Activated CD8-positive, alpha-beta T cell treated with anti-CD3 and anti-CD28 coated beads for 36 hours (primary cell): ENCODE results near the gene PRMT7. TPM values are rescaled to one million over a fixed set of nuclear protein-coding genes. Genes with fewer than 3 reads are reported as not detected.

Experiments
- ATAC-seq: fragments of 200-7000 bp; cut with Tn5 transposase; one replicate; pipeline ENCODE4 v1.10.0; 2021; ENCODE audit warnings: mild to moderate bottlenecking, moderate library complexity
- CTCF ChIA-PET: fragments of 350-600 bp; sonication (Branson Sonifier 250); formaldehyde crosslinking; loops from one replicate; lab custom pipeline; 2021; ENCODE audit warnings: antibody characterized with exemption; lab: Charles Lee
- POLR2A ChIA-PET: fragments of 350-600 bp; sonication (Branson Sonifier 250); formaldehyde crosslinking; loops from one replicate; lab custom pipeline; 2021; ENCODE audit warnings: antibody characterized with exemption; lab: Charles Lee
- DNase-seq: peaks from one replicate; pipeline ENCODE4 v3.0.0-alpha.2; 2020
- H3K27ac Mint-ChIP-seq: one replicate; pipeline ENCODE4 v1.8.0; 2021; ENCODE audit warnings: mild to moderate bottlenecking, mixed read lengths
- H3K27me3 Mint-ChIP-seq: one replicate; pipeline ENCODE4 v1.8.0; 2021; ENCODE audit warnings: mixed read lengths
- H3K36me3 Mint-ChIP-seq: one replicate; pipeline ENCODE4 v1.8.0; 2021; ENCODE audit warnings: low read depth, mixed read lengths
- H3K4me1 Mint-ChIP-seq: one replicate; pipeline ENCODE4 v1.8.0; 2021; ENCODE audit warnings: low read depth, mixed read lengths
- H3K4me3 Mint-ChIP-seq: one replicate; pipeline ENCODE4 v1.8.0; 2021; ENCODE audit warnings: mild to moderate bottlenecking, moderate library complexity, mixed read lengths
- H3K9me3 Mint-ChIP-seq: one replicate; pipeline ENCODE4 v1.8.0; 2021; ENCODE audit warnings: mixed read lengths
- CTCF ChIP-seq: fragments of 200-600 bp; IDR thresholded peaks from one replicate; pipeline ENCODE4 v1.8.0; 2022; ENCODE audit warnings: antibody characterized with exemption, mild to moderate bottlenecking
- intact Hi-C: fragments of 100-400 bp; cut with micrococcal nuclease; formaldehyde crosslinking; loops from one replicate; pipeline ENCODE4 v1.10.0; 2022
- total RNA-seq, 2 experiments: library from RNA; stranded (reverse); gene quantifications; one replicate each; pipeline ENCODE4 v1.2.3, GENCODE V29; 2021

Gene PRMT7
- total RNA-seq, 2 experiments from 2014 or later: 67.4 to 78.4 TPM

- ChIA-PET CTCF (interaction anchor here (0.6 to 2.0 kb wide), 11 partner anchors 11 to 130 kb away, joined by 3 to 19 read pairs (median 4); no protein-coding TSS in a partner anchor), POLR2A (interaction anchor here (0.8 kb wide), 1 partner anchor 30 kb away, joined by 3 read pairs; no protein-coding TSS in a partner anchor)
- peak; percentile 76 for ATAC-seq
- peaks cover 10% of the 10 kb centered on the region for H3K4me1 Mint-ChIP-seq
- TF ChIP-seq CTCF: peak; percentile 73
- H3K27ac Mint-ChIP-seq: no peak overlapping the region
- H3K9me3 Mint-ChIP-seq: no peaks in the 10 kb centered on the region
- no peaks in the 10 kb centered on the region for H3K27me3 Mint-ChIP-seq
- intact Hi-C loops: no loop called here
- no peak overlapping the region for H3K4me3 Mint-ChIP-seq
- DNase-seq: peak; percentile 55
- no peaks in the 10 kb centered on the region for H3K36me3 Mint-ChIP-seq
These were observed 71.5 kb downstream of the PRMT7 start for GRCh38 chr16:68382296-68382718.

- no peaks in the 10 kb centered on the region for H3K36me3 Mint-ChIP-seq
- no peaks in the 10 kb centered on the region for H3K27me3 Mint-ChIP-seq
- ChIA-PET CTCF (interaction anchor here (0.6 to 2.1 kb wide), 7 partner anchors 11 to 740 kb away, joined by 3 to 7 read pairs (median 4); partner anchors contain the start of gene SLC7A6), POLR2A (interaction anchor here (1.6 kb wide), 1 partner anchor 13 kb away, joined by 6 read pairs; no protein-coding TSS in a partner anchor)
- intact Hi-C loops: no loop called here
- TF ChIP-seq CTCF: no peak
- no peak overlapping the region for H3K4me3 Mint-ChIP-seq
- no peaks in the 10 kb centered on the region for H3K9me3 Mint-ChIP-seq
- H3K27ac Mint-ChIP-seq: no peak overlapping the region
- H3K4me1 Mint-ChIP-seq: peaks cover 10% of the 10 kb centered on the region
- DNase-seq (no peak), ATAC-seq (no peak)
These were observed 73.0 kb downstream of the PRMT7 start for GRCh38 chr16:68383858-68384257.

GRCh38 chr16:68384288-68385161, 73.7 kb downstream of the PRMT7 start:
- Mint-ChIP-seq H3K9me3 (no peaks in the 10 kb centered on the region), H3K4me3 (no peak overlapping the region), H3K4me1 (peaks cover 5% of the 10 kb centered on the region), H3K36me3 (no peaks in the 10 kb centered on the region), H3K27me3 (no peaks in the 10 kb centered on the region), H3K27ac (no peak overlapping the region)
- TF ChIP-seq CTCF: no peak
- intact Hi-C loops: no loop called here
- ChIA-PET CTCF (interaction anchor here (0.6 to 2.1 kb wide), 10 partner anchors 12 to 740 kb away, joined by 3 to 7 read pairs (median 4); partner anchors contain the start of gene SLC7A6), POLR2A (interaction anchor here (1.0 to 1.6 kb wide), 2 partner anchors 14 to 24 kb away, joined by 3 to 6 read pairs; no protein-coding TSS in a partner anchor)
- DNase-seq (no peak), ATAC-seq (no peak)

GRCh38 chr16:68385371-68385770, 74.6 kb downstream of the PRMT7 start:
- no peaks in the 10 kb centered on the region for H3K36me3 Mint-ChIP-seq
- no peak overlapping the region for H3K4me3 Mint-ChIP-seq
- intact Hi-C loops: no loop called here
- no peaks in the 10 kb centered on the region for H3K27me3 Mint-ChIP-seq
- no peak for ATAC-seq
- ChIA-PET CTCF (interaction anchor here (1.5 to 2.1 kb wide), 3 partner anchors 10 to 19 kb away, joined by 3 to 9 read pairs (median 5); no protein-coding TSS in a partner anchor), POLR2A (no interaction called here)
- no peak for DNase-seq
- H3K4me1 Mint-ChIP-seq: no peaks in the 10 kb centered on the region
- TF ChIP-seq CTCF: no peak
- H3K9me3 Mint-ChIP-seq: no peaks in the 10 kb centered on the region
- H3K27ac Mint-ChIP-seq: no peak overlapping the region
